MM.1S (cell line): Measurements from ENCODE around the gene GPRC5C.
A peak's percentile ranks its signal among the peaks of the same experiment; 100 is the strongest.

Experiments used
- DNase-seq: peaks from one replicate; pipeline ENCODE4 v3.0.0-alpha.2; 2015
- H2AFZ ChIP-seq: fragments of 300-600 bp; sonication (generic); 2 replicates; pipeline ENCODE4 v1.6.0; 2016; ENCODE audit warnings: antibody characterized with exemption, low read length
- H3F3A ChIP-seq: fragments of 300-600 bp; sonication (generic); 2 replicates; pipeline ENCODE4 v1.6.1; 2016; ENCODE audit warnings: mild to moderate bottlenecking, antibody characterized with exemption, low read length, moderate library complexity, mixed read lengths; ENCODE audit not compliant: insufficient read depth
- H3K27ac ChIP-seq: fragments of 300-600 bp; sonication (generic); 2 replicates; pipeline ENCODE4 v1.5.1; 2016; ENCODE audit warnings: mild to moderate bottlenecking, low read length
- H3K27me3 ChIP-seq: fragments of 300-600 bp; sonication (generic); replicated peaks from 2 replicates; pipeline ENCODE4 v1.6.0; 2016; ENCODE audit warnings: low read length; ENCODE audit not compliant: insufficient read depth
- H3K36me3 ChIP-seq: fragments of 300-600 bp; sonication (generic); replicated peaks from 2 replicates; pipeline ENCODE4 v1.6.1; 2016; ENCODE audit warnings: mild to moderate bottlenecking, low read length, mixed read lengths; ENCODE audit not compliant: insufficient read depth
- H3K4me1 ChIP-seq: fragments of 300-600 bp; sonication (generic); 2 replicates; pipeline ENCODE4 v1.6.1; 2016; ENCODE audit warnings: low read length, mixed read lengths
- H3K4me2 ChIP-seq: fragments of 300-600 bp; sonication (generic); 2 replicates; pipeline ENCODE4 v1.6.0; 2016; ENCODE audit warnings: low read depth, low read length
- H3K4me3 ChIP-seq: fragments of 300-600 bp; sonication (generic); 2 replicates; pipeline ENCODE4 v1.5.1; 2016; ENCODE audit warnings: low read length, mixed read lengths
- H3K79me2 ChIP-seq: fragments of 300-600 bp; sonication (generic); 2 replicates; pipeline ENCODE4 v1.6.1; 2016; ENCODE audit warnings: mixed run types, low read length, mixed read lengths
- H3K9ac ChIP-seq: fragments of 300-600 bp; sonication (generic); 2 replicates; pipeline ENCODE4 v1.6.1; 2016; ENCODE audit warnings: low read length, mixed read lengths
- H3K9me2 ChIP-seq: fragments of 300-600 bp; sonication (generic); replicated peaks from 2 replicates; pipeline ENCODE4 v1.6.1; 2016; ENCODE audit warnings: mild to moderate bottlenecking, low read length, mixed read lengths; ENCODE audit not compliant: insufficient read depth
- H3K9me3 ChIP-seq: fragments of 300-600 bp; sonication (generic); replicated peaks from 2 replicates; pipeline ENCODE4 v1.6.1; 2016; ENCODE audit warnings: mild to moderate bottlenecking, low read length, mixed read lengths; ENCODE audit not compliant: insufficient read depth
- H4K20me1 ChIP-seq: fragments of 300-600 bp; sonication (generic); 2 replicates; pipeline ENCODE4 v1.6.1; 2016; ENCODE audit warnings: mild to moderate bottlenecking, low read length, moderate library complexity, mixed read lengths; ENCODE audit not compliant: insufficient read depth
- CTCF ChIP-seq: fragments of 300-600 bp; sonication (generic); IDR thresholded peaks from 2 replicates; pipeline ENCODE4 v1.5.1; 2016; ENCODE audit warnings: antibody characterized with exemption, low read length, mixed read lengths
- EZH2 ChIP-seq: fragments of 300-600 bp; sonication (generic); optimal IDR thresholded peaks from 2 replicates; pipeline ENCODE3; 2017; ENCODE audit warnings: low read depth, mild to moderate bottlenecking, antibody characterized with exemption, low read length, mixed read lengths
- EZH2phosphoT487 ChIP-seq: fragments of 300-600 bp; sonication (generic); IDR thresholded peaks from 2 replicates; pipeline ENCODE4 v1.6.1; 2018; ENCODE audit warnings: antibody characterized with exemption, low read length

GPRC5C gene

GRCh38 chr17:74478420-74479100 is 46.7 kb downstream of the GPRC5C start:
- Histone ChIP-seq H3K36me3 (no peaks in the 10 kb centered on the region), H3K27me3 (no peaks in the 10 kb centered on the region), H3K27ac (peak overlapping the region; percentile 18; the same call in 1 of the 2 replicates), H3K4me2 (peak overlapping the region; percentile 7; the same call in 1 of the 2 replicates), H2AFZ (no peak overlapping the region), H3K4me3 (no peak overlapping the region), H3F3A (no peaks in the 10 kb centered on the region), H3K9me3 (no peaks in the 10 kb centered on the region), H3K9ac (no peak overlapping the region), H3K9me2 (no peaks in the 10 kb centered on the region), H3K79me2 (no peaks in the 10 kb centered on the region), H3K4me1 (peaks cover 14% of the 10 kb centered on the region), H4K20me1 (no peaks in the 10 kb centered on the region)
- DNase-seq, result no peak
- TF ChIP-seq EZH2phosphoT487, result no peak
- TF ChIP-seq CTCF, result no peak
- no peak for TF ChIP-seq EZH2

GRCh38 chr17:74480290-74480689 is 48.4 kb downstream of the GPRC5C start:
- H3K27me3 ChIP-seq, result no peaks in the 10 kb centered on the region
- TF ChIP-seq CTCF, result no peak
- TF ChIP-seq EZH2, result no peak
- no peak for TF ChIP-seq EZH2phosphoT487
- no peak overlapping the region for H3K4me3 ChIP-seq
- no peaks in the 10 kb centered on the region for H3K79me2 ChIP-seq
- no peak for DNase-seq
- H3F3A ChIP-seq, result no peaks in the 10 kb centered on the region
- H3K36me3 ChIP-seq, result no peaks in the 10 kb centered on the region
- H3K27ac ChIP-seq, result no peak overlapping the region
- no peaks in the 10 kb centered on the region for H4K20me1 ChIP-seq
- no peak overlapping the region for H3K9ac ChIP-seq
- H3K9me2 ChIP-seq, result no peaks in the 10 kb centered on the region
- peaks cover 11% of the 10 kb centered on the region; the same call in 1 of the 2 replicates for H3K4me1 ChIP-seq
- no peaks in the 10 kb centered on the region for H3K9me3 ChIP-seq
- no peak overlapping the region for H2AFZ ChIP-seq
- no peak overlapping the region for H3K4me2 ChIP-seq

- Histone ChIP-seq H3K4me1 (peaks cover 11% of the 10 kb centered on the region; the same call in 1 of the 2 replicates), H3K9me2 (no peaks in the 10 kb centered on the region), H3K4me3 (no peak overlapping the region), H3K9ac (no peak overlapping the region), H3K27ac (no peak overlapping the region), H3K36me3 (no peaks in the 10 kb centered on the region), H3K27me3 (peaks cover 6% of the 10 kb centered on the region; the same call in 1 of the 2 replicates), H3K79me2 (no peaks in the 10 kb centered on the region), H3K4me2 (no peak overlapping the region), H3K9me3 (no peaks in the 10 kb centered on the region), H4K20me1 (no peaks in the 10 kb centered on the region), H2AFZ (no peak overlapping the region), H3F3A (no peaks in the 10 kb centered on the region)
- DNase-seq, result no peak
- TF ChIP-seq CTCF, result no peak
- no peak for TF ChIP-seq EZH2phosphoT487
- no peak for TF ChIP-seq EZH2
These were observed 49.7 kb downstream of the GPRC5C start for GRCh38 chr17:74481621-74482020.
